Activated naive CD8-positive, alpha-beta T cell treated with anti-CD3 and anti-CD28 coated beads, Interleukin-2, amount 50 U/mL, for 24 hours (primary cell): ENCODE data around the gene ZNF507.
"Not testable (repeated sequence)": the region's sequence is repeated elsewhere in the genome, so short reads cannot be mapped to it uniquely, and the experiment has no call there.

Source experiments
- ATAC-seq: fragments of 150-1000 bp; cut with Tn5 transposase; one replicate; pipeline ENCODE4 v1.10.0; 2021
- DNase-seq: peaks from one replicate; pipeline ENCODE4 v3.0.0; 2021
- H3K27ac Mint-ChIP-seq: one replicate; pipeline ENCODE4 v1.8.0; 2021; ENCODE audit warnings: mild to moderate bottlenecking, mixed read lengths
- H3K27me3 Mint-ChIP-seq: one replicate; pipeline ENCODE4 v1.8.0; 2021; ENCODE audit warnings: mixed read lengths
- H3K36me3 Mint-ChIP-seq: one replicate; pipeline ENCODE4 v1.8.0; 2021; ENCODE audit warnings: low read depth, mixed read lengths
- H3K4me1 Mint-ChIP-seq: one replicate; pipeline ENCODE4 v1.8.0; 2021; ENCODE audit warnings: mixed read lengths
- H3K4me3 Mint-ChIP-seq: one replicate; pipeline ENCODE4 v1.8.0; 2021; ENCODE audit warnings: mild to moderate bottlenecking, moderate library complexity, mixed read lengths
- H3K9me3 Mint-ChIP-seq: one replicate; pipeline ENCODE4 v1.8.0; 2021; ENCODE audit warnings: mixed read lengths

Gene ZNF507

GRCh38 chr19:32368787-32369186 is 23.4 kb downstream of the ZNF507 start:
- Mint-ChIP-seq H3K9me3 (no peaks in the 10 kb centered on the region), H3K27ac (no peak overlapping the region), H3K4me1 (peaks cover 22% of the 10 kb centered on the region), H3K4me3 (no peak overlapping the region), H3K36me3 (peaks cover 73% of the 10 kb centered on the region), H3K27me3 (no peaks in the 10 kb centered on the region)
- DNase-seq (no peak), ATAC-seq (no peak)

- Mint-ChIP-seq H3K36me3 (peaks cover 57% of the 10 kb centered on the region), H3K27me3 (no peaks in the 10 kb centered on the region), H3K4me1 (peaks cover 7% of the 10 kb centered on the region), H3K27ac (no peak overlapping the region), H3K4me3 (no peak overlapping the region), H3K9me3 (no peaks in the 10 kb centered on the region)
- ATAC-seq (no peak), DNase-seq (no peak)
These were observed 27.5 kb downstream of the ZNF507 start for GRCh38 chr19:32372726-32373517.

GRCh38 chr19:32373585-32374295 is 28.3 kb downstream of the ZNF507 start:
- peaks cover 53% of the 10 kb centered on the region for H3K36me3 Mint-ChIP-seq
- H3K27me3 Mint-ChIP-seq, result no peaks in the 10 kb centered on the region
- H3K4me1 Mint-ChIP-seq, result peaks cover 2% of the 10 kb centered on the region
- DNase-seq, result no peak
- ATAC-seq, result no peak
- H3K9me3 Mint-ChIP-seq, result no peaks in the 10 kb centered on the region
- H3K4me3 Mint-ChIP-seq, result no peak overlapping the region
- H3K27ac Mint-ChIP-seq, result no peak overlapping the region

GRCh38 chr19:32374362-32374761 is 29.0 kb downstream of the ZNF507 start:
- ATAC-seq, H3K27me3 Mint-ChIP-seq, H3K27ac Mint-ChIP-seq, H3K4me1 Mint-ChIP-seq, H3K4me3 Mint-ChIP-seq, H3K9me3 Mint-ChIP-seq, DNase-seq: not testable (repeated sequence)
- peaks cover 51% of the 10 kb centered on the region for H3K36me3 Mint-ChIP-seq

- peaks cover 46% of the 10 kb centered on the region for H3K36me3 Mint-ChIP-seq
These were observed 31.7 kb downstream of the ZNF507 start for GRCh38 chr19:32377088-32377487.

GRCh38 chr19:32380269-32380668 is 34.9 kb downstream of the ZNF507 start:
- H3K27me3 Mint-ChIP-seq, result no peaks in the 10 kb centered on the region
- H3K4me3 Mint-ChIP-seq, result no peak overlapping the region
- peaks cover 2% of the 10 kb centered on the region for H3K4me1 Mint-ChIP-seq
- ATAC-seq, result no peak
- DNase-seq, result no peak
- no peak overlapping the region for H3K27ac Mint-ChIP-seq
- peaks cover 47% of the 10 kb centered on the region for H3K36me3 Mint-ChIP-seq
- no peaks in the 10 kb centered on the region for H3K9me3 Mint-ChIP-seq

More at GRCh38 chr19:32377088-32377487, 31.7 kb downstream of the ZNF507 start:
- not testable (repeated sequence) for H3K4me1 Mint-ChIP-seq, H3K27ac Mint-ChIP-seq, ATAC-seq, DNase-seq, H3K9me3 Mint-ChIP-seq, H3K4me3 Mint-ChIP-seq, H3K27me3 Mint-ChIP-seq

- Mint-ChIP-seq H3K4me3 (no peak overlapping the region), H3K9me3 (no peaks in the 10 kb centered on the region), H3K36me3 (peaks cover 20% of the 10 kb centered on the region), H3K27me3 (no peaks in the 10 kb centered on the region), H3K4me1 (no peaks in the 10 kb centered on the region), H3K27ac (no peak overlapping the region)
- no peak for DNase-seq
- ATAC-seq, result no peak
These were observed 42.4 kb downstream of the ZNF507 start for GRCh38 chr19:32387701-32388392.

- ATAC-seq (no peak), DNase-seq (no peak)
- H3K4me3 Mint-ChIP-seq, result no peak overlapping the region
- no peak overlapping the region for H3K27ac Mint-ChIP-seq
- H3K27me3 Mint-ChIP-seq, result no peaks in the 10 kb centered on the region
- H3K9me3 Mint-ChIP-seq, result no peaks in the 10 kb centered on the region
- H3K36me3 Mint-ChIP-seq, result peaks cover 15% of the 10 kb centered on the region
- no peaks in the 10 kb centered on the region for H3K4me1 Mint-ChIP-seq
These were observed 43.0 kb downstream of the ZNF507 start for GRCh38 chr19:32388393-32388855.

- Mint-ChIP-seq H3K27me3 (no peaks in the 10 kb centered on the region), H3K9me3 (no peaks in the 10 kb centered on the region), H3K36me3 (peaks cover 13% of the 10 kb centered on the region), H3K27ac (no peak overlapping the region), H3K4me3 (no peak overlapping the region), H3K4me1 (peaks cover 15% of the 10 kb centered on the region)
- ATAC-seq (no peak), DNase-seq (no peak)
These were observed 47.5 kb downstream of the ZNF507 start for GRCh38 chr19:32392901-32393300.

- Mint-ChIP-seq H3K4me1 (peaks cover 15% of the 10 kb centered on the region), H3K36me3 (peaks cover 10% of the 10 kb centered on the region), H3K9me3 (no peaks in the 10 kb centered on the region), H3K27ac (peak overlapping the region; percentile 54), H3K27me3 (no peaks in the 10 kb centered on the region), H3K4me3 (no peak overlapping the region)
- ATAC-seq (peak; percentile 88), DNase-seq (no peak)
These were observed 50.7 kb downstream of the ZNF507 start for GRCh38 chr19:32396046-32396652.

- DNase-seq (no peak), ATAC-seq (peak; percentile 57)
- Mint-ChIP-seq H3K27ac (no peak overlapping the region), H3K27me3 (no peaks in the 10 kb centered on the region), H3K9me3 (no peaks in the 10 kb centered on the region), H3K4me1 (peaks cover 17% of the 10 kb centered on the region), H3K36me3 (peaks cover 8% of the 10 kb centered on the region), H3K4me3 (no peak overlapping the region)
These were observed 52.3 kb downstream of the ZNF507 start for GRCh38 chr19:32397671-32398101.

GRCh38 chr19:32401992-32402391 is 56.6 kb downstream of the ZNF507 start:
- DNase-seq (no peak), ATAC-seq (no peak)
- H3K4me1 Mint-ChIP-seq, result peaks cover 23% of the 10 kb centered on the region
- H3K4me3 Mint-ChIP-seq, result no peak overlapping the region
- H3K36me3 Mint-ChIP-seq, result no peaks in the 10 kb centered on the region
- no peaks in the 10 kb centered on the region for H3K27me3 Mint-ChIP-seq
- no peaks in the 10 kb centered on the region for H3K9me3 Mint-ChIP-seq
- H3K27ac Mint-ChIP-seq, result no peak overlapping the region

- peaks cover 3% of the 10 kb centered on the region for H3K36me3 Mint-ChIP-seq
- no peaks in the 10 kb centered on the region for H3K9me3 Mint-ChIP-seq
- H3K27me3 Mint-ChIP-seq, result no peaks in the 10 kb centered on the region
- H3K27ac Mint-ChIP-seq, result peak overlapping the region; percentile 87
- DNase-seq (no peak), ATAC-seq (no peak)
- H3K4me1 Mint-ChIP-seq, result peaks cover 23% of the 10 kb centered on the region
- H3K4me3 Mint-ChIP-seq, result peak overlapping the region; percentile 84
These were observed 58.0 kb downstream of the ZNF507 start for GRCh38 chr19:32403291-32403995.
